ENCODE results near the gene TUBE1. TPM values are rescaled to one million over a fixed set of nuclear protein-coding genes. Genes with fewer than 3 reads are reported as not detected.

The TUBE1 gene
- total and polyA plus RNA-seq, 2 donors (not counting 3 experiments of a cell fraction or from before 2014, with no cell fraction given): 6.7 to 15.8 TPM

GRCh38 chr6:112128208-112128607 is 40.9 kb upstream of the TUBE1 start:
- no peaks in the 10 kb centered on the region for H3K4me1 ChIP-seq (ENCODE audit: control insufficient read depth, extremely low read depth, insufficient read depth, low read length)
- H3K36me3 ChIP-seq (ENCODE audit: control insufficient read depth in 2 of 2, extremely low read depth in 1 of 2, insufficient read depth in 2 of 2, low read length in 2 of 2): peaks cover 31 to 75% of the 10 kb centered on the region in 2 experiments
- DNase-seq (ENCODE audit: low read depth, low spot score) (no peak), FAIRE-seq (no peak)
- no peaks in the 10 kb centered on the region for H3K79me2 ChIP-seq (ENCODE audit: control insufficient read depth, insufficient read depth, low read length)
- H3K9me3 ChIP-seq (replicated peaks; ENCODE audit: control insufficient read depth, insufficient read depth, low read length): no peaks in the 10 kb centered on the region
- no peak for TF ChIP-seq FOS (IDR thresholded peaks at IDR 0.05; ENCODE audit: borderline replicate concordance, insufficient read depth, low read length)
- TF ChIP-seq, protein P1, sequence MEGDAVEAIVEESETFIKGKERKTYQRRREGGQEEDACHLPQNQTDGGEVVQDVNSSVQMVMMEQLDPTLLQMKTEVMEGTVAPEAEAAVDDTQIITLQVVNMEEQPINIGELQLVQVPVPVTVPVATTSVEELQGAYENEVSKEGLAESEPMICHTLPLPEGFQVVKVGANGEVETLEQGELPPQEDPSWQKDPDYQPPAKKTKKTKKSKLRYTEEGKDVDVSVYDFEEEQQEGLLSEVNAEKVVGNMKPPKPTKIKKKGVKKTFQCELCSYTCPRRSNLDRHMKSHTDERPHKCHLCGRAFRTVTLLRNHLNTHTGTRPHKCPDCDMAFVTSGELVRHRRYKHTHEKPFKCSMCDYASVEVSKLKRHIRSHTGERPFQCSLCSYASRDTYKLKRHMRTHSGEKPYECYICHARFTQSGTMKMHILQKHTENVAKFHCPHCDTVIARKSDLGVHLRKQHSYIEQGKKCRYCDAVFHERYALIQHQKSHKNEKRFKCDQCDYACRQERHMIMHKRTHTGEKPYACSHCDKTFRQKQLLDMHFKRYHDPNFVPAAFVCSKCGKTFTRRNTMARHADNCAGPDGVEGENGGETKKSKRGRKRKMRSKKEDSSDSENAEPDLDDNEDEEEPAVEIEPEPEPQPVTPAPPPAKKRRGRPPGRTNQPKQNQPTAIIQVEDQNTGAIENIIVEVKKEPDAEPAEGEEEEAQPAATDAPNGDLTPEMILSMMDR (IDR thresholded peaks at IDR 0.05; ENCODE audit: extremely low read depth in 1 of 2, insufficient read depth in 1 of 2, low read depth in 1 of 2, low read length in 2 of 2): no peak
- no peak for TF ChIP-seq GATA2 (IDR thresholded peaks at IDR 0.05; ENCODE audit: insufficient read depth, insufficient read length, low read depth, low read length)
- no peak for TF ChIP-seq JUN (IDR thresholded peaks at IDR 0.05; ENCODE audit: borderline replicate concordance, insufficient read depth, insufficient read length, low read depth)
- TF ChIP-seq MYC (IDR thresholded peaks at IDR 0.05; ENCODE audit: low read depth, low read length): no peak
- no peak for TF ChIP-seq MAX (IDR thresholded peaks at IDR 0.05; ENCODE audit: insufficient read depth, insufficient read length)
- no peak for TF ChIP-seq EZH2 (IDR thresholded peaks at IDR 0.05; ENCODE audit: borderline replicate concordance, low read depth, low read length, severe bottlenecking)
- no peak for TF ChIP-seq POLR2AphosphoS5 (IDR thresholded peaks at IDR 0.05; ENCODE audit: insufficient read depth, low read depth, low read length)
- no peak for TF ChIP-seq POLR2A (IDR thresholded peaks at IDR 0.05; ENCODE audit: low read depth, low read length)
- dilution Hi-C loops (cut with MboI; ENCODE audit: extremely low pct_ligation_motif_present, low sequenced_read_pairs) (no loop called here), intact Hi-C loops (cut with micrococcal nuclease) (no loop called here)
- ChIA-PET CTCF (no interaction called here), POLR2A (no interaction called here)
- no TSS peak for BruUV-seq (replicated peaks)
- no peaks in the 10 kb centered on the region for H3K27me3 ChIP-seq (ENCODE audit: control insufficient read depth in 2 of 2, insufficient read depth in 2 of 2, low read length in 2 of 2)
- H2AFZ ChIP-seq (ENCODE audit: low read depth, low read length): no peak overlapping the region
- H4K20me1 ChIP-seq (replicated peaks; ENCODE audit: control insufficient read depth, extremely low read depth, insufficient read depth, low read length): no peaks in the 10 kb centered on the region
- H3K9ac ChIP-seq (replicated peaks; ENCODE audit: extremely low read depth, insufficient read depth, low read length): no peak overlapping the region
- no peak overlapping the region for H3K27ac ChIP-seq (ENCODE audit: insufficient read depth, low read depth, low read length)
- no peak overlapping the region for H3K4me2 ChIP-seq (ENCODE audit: insufficient read depth, low read length)
- no peaks in the 10 kb centered on the region for H3K9me1 ChIP-seq (replicated peaks; ENCODE audit: control insufficient read depth, extremely low read depth, insufficient read depth, low read length)
- H3K4me3 ChIP-seq (replicated peaks in 1 of 3; ENCODE audit: insufficient read depth in 1 of 3, low read depth in 1 of 3, low read length in 3 of 3): no peak overlapping the region

Measured in endothelial cell of umbilical vein (primary cell).